SIG-M5 treated with dmso at 0.1 percent for 504 hours (cell line): Measurements from ENCODE around the gene NOTCH2.
"Not testable (repeated sequence)": the region's sequence is repeated elsewhere in the genome, so short reads cannot be mapped to it uniquely, and the experiment has no call there.

ENCODE experiments used
- DNase-seq: peaks from one replicate; lab custom pipeline; 2025; ENCODE audit not compliant: unreplicated experiment; lab: John Stamatoyannopoulos, UW

The NOTCH2 gene

DNA sequence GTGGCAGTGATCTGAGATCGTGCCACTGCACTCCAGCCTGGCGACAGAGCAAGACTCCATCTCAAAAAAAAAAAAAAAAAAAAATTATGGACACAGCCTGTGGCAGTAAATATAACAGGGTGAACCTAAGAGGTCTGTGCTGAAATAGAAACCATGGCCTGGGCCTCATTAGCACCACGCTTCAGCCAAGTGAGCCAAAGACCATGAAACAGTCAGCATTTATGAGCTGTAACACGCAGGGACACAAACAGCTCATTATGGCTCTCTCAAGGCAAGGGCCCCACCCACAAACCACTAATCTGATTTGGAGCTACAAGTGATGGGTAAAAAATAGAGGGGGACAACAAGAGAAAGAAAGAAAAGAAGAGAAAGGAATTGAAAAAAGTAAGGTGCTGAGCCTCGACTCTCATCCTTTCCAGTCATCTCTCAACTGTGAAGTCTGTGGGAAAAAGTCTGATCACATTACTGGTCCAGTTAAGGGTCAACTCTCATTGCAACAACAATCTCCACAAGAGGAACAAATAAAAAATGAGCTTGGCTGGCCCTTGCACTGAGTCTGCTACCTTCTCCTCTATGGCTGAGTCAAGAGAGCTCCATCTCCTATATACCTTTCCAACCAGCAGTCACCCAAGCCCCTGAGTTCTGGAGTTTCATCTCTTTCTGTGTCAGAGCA lies 93.7 kb downstream of the NOTCH2 start:
- DNase-seq: not testable (repeated sequence)

DNA sequence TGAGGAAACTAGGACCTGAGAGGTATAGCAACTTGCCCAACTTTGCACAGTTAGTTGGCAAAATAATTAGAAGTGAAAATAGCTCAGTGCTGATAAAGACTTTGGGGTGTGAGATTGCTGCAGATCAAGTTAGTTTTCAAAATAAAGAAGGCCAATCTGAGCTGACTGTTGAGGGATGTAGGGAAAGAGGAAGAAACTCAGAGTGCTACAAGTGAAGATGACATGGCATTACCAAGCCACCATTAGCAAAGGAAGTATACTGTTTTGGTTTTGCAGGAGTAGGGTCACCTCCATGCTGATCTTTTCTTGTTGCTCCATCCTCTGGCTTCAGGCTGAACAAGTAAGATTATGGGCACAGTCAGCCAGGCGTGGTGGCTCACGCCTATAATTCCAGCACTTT lies 94.5 kb downstream of the NOTCH2 start:
- no peak for DNase-seq

DNA sequence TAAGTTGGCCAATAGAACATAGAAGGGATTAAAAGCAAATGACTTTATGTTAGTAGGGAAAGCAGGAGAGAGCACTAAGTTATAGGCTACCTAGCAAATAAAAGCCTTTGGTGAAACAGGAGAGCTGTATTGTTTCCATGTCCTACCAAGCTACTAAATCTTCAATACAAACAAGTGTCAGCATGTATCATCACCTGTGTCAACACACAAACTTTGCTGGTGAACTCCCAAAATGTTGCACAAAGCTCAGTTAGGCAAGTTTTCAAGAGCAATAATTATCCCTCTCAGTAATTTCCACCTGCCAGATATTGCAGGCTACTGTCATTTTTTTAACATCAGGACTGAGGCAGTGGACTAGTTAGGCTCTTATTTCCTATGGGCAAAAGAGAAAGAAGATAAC lies 95.4 kb downstream of the NOTCH2 start:
- DNase-seq: no peak

DNA sequence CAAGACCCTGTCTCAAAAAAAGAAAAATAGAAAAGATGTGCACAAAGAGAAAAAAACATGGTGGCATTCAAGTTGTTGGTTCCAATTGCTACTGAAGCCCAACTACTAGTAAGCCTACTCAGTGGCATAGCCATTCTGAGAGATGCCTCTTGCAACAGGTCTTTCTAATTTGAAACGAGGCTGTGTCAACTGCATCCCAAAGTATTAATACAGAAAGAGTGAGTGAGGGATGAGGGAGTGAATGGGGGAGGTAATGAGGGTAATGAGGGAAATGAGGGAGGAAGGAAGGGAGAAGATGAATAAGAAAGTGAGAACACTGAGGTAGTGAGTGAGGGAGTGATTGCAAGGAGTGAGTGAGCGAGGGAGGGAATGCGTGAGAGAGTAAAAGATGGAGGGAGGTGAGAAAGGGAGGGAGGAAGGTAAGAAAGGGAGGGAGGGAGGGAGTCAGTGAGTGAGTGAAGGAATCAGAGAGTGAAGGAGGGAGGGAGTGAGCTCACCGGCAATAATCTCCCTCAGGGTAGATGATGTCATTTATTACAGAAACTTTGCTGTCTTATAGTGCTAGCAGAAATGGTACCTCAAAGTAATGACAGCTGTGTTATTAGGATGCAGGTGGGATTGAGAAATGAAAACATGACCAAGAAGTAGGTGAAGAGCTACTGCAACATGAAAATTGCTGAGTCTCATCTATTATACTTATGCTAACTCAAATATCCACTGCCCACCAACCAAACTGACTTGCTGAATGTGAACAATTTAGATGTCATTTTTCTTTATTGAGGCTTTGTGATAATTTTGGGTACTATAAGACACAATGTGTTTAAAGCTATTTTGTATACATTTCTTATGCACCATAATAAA lies 97.5 kb downstream of the NOTCH2 start:
- DNase-seq: no peak

DNA sequence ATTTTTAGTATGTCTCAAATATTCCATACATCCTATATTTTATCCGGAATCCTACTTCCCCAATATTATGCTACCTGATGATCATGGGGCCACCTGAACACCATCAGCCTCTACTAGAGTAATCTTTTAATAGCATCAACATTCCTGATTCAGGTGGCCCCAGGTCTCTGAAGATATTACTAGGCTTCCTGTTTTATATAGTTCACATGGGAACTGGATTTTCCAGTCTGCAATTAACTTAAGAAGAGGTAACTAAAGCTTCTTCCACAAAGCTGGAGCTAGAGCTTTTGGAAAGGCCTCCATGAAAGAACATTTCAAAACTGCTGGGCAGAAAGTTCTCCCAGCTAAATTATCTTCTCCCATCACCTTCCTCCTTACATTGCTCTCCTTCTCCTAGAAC lies 100.9 kb downstream of the NOTCH2 start:
- peak; percentile 12 for DNase-seq

DNA sequence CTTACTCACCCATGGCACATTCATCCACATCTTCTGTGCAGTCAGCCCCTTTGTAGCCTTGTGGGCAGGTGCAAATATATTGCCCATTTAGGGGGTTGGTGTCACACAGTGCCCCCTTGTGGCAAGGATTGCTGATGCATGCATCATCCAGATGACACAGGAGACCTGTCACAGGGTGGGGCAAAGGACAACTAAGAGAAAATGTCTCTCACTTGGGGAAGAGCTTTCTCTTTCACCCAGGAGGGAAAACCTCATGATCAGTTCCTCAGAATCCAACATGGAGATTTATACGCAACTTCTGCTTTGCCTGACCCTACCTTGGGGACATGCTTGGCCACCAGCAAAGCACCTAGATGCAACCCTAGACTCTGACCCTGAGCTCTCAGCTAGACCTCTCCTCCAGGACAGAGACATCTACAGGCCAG lies 101.4 kb downstream of the NOTCH2 start:
- peak; percentile 46 for DNase-seq

DNA sequence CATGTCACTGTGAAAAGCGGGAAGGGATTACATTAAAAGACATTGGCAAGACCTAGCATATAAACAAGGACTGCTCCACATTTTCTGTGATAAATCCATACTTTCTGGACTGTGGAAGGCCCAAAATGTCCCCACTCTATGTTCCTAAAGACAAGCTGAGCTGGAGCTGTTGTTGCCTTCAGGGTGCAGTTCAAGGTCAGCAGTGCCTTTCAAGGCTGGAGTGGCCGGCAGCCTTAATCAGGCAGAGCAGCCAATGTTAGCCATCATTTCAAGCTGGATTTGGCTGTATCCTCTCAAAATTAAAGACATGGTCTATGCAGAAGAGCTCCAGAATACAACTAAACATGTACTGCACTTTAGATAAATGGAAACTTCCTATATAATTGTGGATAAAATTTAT lies 102.8 kb downstream of the NOTCH2 start:
- no peak for DNase-seq

- DNase-seq: no peak
These were observed 103.4 kb downstream of the NOTCH2 start for GRCh38 chr1:119966020-119966419.

DNA sequence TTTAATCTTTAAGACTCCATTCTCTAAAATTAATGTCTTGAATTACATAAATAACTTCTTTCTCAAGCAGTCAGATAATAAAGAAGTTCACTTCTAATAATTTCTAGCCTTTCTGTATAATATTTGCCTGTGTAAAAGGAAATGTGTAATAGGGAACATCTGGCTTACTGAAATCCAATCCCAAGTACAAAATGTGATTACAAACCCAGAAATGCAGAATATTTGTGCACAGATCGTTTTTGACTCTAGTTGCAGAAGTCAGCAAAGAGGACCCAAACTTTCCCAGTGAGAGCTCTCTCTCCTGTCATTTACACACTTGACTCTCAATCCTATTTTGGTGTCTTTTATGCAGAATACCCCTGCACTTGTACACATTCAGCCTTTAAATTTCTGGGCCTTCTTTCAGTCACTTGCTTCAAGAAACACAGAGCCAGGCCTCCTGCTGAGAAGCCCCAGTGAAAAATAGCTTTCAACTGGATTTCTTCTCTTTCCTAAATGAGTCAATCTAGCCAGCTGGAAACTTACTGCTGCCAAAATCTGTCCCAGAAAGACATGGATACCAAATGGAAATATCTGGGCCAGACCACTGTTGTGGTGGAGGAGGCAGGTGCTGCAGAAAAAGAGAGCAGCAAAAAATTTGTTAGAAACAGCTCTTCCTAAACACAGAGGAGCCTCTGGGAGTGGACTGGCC lies 104.6 kb downstream of the NOTCH2 start:
- DNase-seq: no peak

DNA sequence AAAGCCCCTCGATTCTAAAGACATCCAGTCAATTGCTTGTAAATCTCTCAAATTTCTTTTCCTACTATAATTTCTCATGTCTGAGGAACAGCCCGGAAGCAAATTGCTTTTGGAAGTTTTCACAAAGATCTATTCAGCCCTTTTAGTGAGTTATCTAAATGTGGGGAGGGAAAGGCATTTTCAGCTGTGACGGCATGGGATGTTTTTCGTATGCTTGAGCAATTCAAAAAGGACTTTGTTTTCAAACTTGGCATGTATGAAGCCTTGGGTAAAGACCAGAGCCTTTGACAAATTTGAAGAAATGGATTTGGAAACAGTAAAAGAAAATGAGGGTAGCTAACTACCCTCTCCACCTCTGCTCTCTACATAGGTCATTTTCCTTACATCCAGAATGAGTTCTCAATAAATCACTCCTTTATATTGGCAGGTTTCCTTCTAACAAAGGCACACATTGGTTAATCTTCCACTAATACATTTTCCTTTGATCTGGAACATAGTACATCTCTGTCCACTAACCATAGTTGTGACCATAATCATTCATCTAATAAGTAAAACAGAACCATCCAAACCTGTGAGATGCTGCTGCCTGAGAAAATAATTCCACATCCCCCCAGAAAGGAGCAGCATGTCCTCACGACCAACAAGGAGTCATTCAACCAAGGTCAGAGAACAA lies 107.0 kb downstream of the NOTCH2 start:
- no peak for DNase-seq

DNA sequence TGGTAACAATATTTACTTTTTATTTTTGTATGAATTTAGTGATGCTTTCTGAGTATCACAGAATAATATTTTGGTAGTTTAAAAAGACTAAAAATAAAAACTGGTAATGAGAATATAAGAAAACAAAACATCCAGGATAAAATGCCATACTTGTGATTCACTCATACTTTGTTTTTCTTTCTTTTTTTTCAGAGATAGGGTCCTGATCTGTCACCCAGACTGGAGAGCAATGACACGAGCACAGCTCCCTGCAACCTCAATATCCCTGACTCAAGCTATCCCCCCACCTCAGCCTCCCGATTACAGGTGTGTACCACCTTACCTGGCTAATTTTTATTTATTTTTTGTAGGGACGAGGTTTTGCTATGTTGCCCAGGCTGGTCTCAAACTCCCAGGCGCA lies 109.0 kb downstream of the NOTCH2 start:
- no peak for DNase-seq

- DNase-seq: no peak
These were observed 109.9 kb downstream of the NOTCH2 start for GRCh38 chr1:119959268-119960220.

DNA sequence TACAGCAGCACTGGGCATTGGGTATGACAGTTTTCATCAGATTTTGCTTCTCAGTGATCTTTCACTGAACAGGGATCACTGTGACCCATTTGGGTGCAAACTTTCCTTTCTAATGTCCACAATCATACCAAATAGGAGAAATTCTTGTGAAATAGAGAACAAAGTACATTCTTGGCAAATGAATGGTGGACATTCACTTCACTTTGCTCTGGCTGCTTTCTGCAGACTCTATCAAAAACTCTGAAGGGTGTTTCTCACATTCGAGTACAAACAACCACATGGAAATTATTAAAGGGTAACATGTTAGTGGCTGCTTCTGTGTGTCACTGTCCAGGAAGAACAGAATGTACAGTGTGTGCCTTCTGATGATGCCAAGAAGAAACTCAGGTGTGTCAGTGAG lies 111.2 kb downstream of the NOTCH2 start:
- DNase-seq: no peak

DNA sequence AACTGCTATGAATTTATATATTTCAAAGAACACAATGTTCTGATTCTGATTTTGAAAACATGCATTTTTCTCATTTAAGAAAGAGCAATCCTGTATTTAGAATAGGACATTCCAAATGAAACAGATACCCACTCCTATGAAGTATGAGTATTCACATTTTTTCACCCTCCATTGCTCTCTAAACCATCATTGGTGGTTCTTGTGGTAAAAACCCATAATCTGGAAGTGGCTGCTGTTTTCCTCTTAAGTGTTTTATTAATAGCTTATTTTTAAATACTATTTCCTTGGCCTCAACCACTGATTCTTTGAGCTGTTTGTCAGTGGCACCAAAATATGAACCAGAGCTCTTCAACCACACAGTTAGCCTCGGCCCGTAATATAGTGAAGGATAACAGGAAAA lies 113.2 kb downstream of the NOTCH2 start:
- no peak for DNase-seq

DNA sequence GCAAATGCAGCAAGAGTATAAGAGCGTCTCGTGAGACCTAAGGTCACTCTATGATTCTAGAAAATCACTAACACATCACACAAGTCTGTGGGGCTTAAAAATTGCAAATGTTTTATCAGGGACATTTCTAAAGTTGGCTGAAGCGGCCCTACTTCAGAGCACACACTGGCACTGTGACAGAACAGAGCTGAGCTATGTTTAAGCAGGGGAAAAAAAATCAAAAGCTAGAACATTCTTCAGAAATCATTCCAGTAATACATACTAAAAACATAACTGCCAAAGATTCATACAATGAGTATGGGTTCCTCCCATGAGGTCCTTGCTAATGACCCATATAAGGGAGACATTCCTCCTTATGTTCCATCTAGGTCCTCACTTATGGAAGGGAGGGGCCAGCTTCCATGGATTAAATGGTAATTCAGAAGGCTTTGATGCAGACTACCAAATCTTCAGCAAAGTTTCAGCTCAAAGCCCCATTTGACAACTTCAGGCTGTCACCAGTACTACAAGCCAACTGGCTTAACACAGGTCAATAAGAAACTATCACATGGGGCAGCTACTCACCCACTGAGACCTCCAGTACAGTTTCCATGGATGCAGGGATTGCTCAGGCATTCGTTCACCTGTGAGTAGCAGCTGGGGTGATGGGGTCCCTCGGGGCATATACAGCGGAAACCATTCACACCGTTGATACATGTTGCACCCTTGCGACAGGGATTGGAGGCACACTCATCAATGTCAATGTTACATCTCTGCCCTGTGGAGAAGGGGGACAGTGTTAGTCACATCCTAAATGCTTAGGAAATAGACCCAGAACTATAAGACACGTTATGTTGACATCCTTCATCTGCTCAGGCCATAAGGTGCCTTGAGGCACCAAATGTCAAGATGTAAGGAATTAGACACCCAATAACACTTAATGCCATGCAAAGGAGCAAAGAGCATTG lies 114.7 kb downstream of the NOTCH2 start:
- no peak for DNase-seq

- no peak for DNase-seq
These were observed 116.0 kb downstream of the NOTCH2 start for GRCh38 chr1:119953266-119953998.

DNA sequence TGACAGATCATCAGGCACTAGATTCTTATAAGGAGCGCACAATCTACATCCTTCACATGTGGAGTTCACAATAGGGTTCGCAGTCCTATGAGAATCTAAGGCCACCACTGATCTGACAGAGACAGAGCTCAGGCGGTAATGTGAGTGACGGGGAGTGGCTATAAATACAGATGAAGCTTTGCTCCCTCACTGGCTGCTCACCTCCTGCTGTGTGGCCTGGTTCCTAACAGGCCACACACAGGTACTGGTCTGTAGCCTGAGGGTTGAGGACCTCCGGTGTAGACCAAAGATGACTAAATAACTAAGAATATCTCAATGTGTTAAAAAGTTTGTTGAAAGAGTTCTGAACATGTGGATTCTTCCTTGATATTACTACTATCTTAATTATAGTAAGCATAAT lies 117.0 kb downstream of the NOTCH2 start:
- no peak for DNase-seq
